SK-N-SH (cell line): ENCODE measurements around the gene SCT. TPM values are rescaled to one million over a fixed set of nuclear protein-coding genes. Genes with fewer than 3 reads are reported as not detected.

ENCODE experiments used
- CTCF ChIA-PET: fragments of 300-600, 350-600 bp; formaldehyde crosslinking; extraction: SDS; loops from one replicate; lab custom pipeline; 2021; lab: Yijun Ruan, JAX
- POLR2A ChIA-PET: fragments of 350-600 bp; sonication (Branson Sonifier 250); formaldehyde crosslinking; extraction: SDS; loops from one replicate; lab custom pipeline; 2020; ENCODE audit warnings: antibody characterized with exemption, inconsistent platforms; lab: Yijun Ruan, JAX
- DNase-seq: peaks from one replicate; pipeline ENCODE4 v3.0.0; 2012
- H2AFZ ChIP-seq: fragments of 200-600 bp; sonication (generic); 2 replicates; pipeline ENCODE4 v1.8.1; 2016; ENCODE audit warnings: antibody characterized with exemption, mild to moderate bottlenecking, low read depth
- H3F3A ChIP-seq: fragments of 200-600 bp; sonication (generic); replicated peaks from 2 replicates; pipeline ENCODE3; 2016; ENCODE audit warnings: antibody characterized with exemption, mild to moderate bottlenecking; ENCODE audit not compliant: insufficient read depth
- H3K27ac ChIP-seq, 2 experiments: fragments of 200-500 bp in 1 of 2; fragments of 200-600 bp in 1 of 2; sonication (Bioruptor generic) in 1 of 2; sonication (generic), shearing (Covaris generic) in 1 of 2; 2 replicates each; pipeline versions ENCODE4 v1.5.1 to v1.6.1; 2014 to 2016; ENCODE audit warnings: low read depth in 2 of 2, inconsistent platforms in 1 of 2, low read length in 1 of 2, mild to moderate bottlenecking in 1 of 2, mixed read lengths in 1 of 2
- H3K27me3 ChIP-seq: fragments of 200-600 bp; sonication (generic), shearing (Covaris generic); 2 replicates; pipeline ENCODE4 v1.6.1; 2016; ENCODE audit warnings: mixed run types; ENCODE audit not compliant: insufficient read depth
- H3K36me3 ChIP-seq, 2 experiments: fragments of 200-500 bp in 1 of 2; fragments of 200-600 bp in 1 of 2; sonication (Bioruptor generic) in 1 of 2; sonication (generic) in 1 of 2; replicated peaks in 1 of 2; 2 replicates each; pipeline versions ENCODE3 to v1.5.1; 2014 to 2016; ENCODE audit warnings: low read length in 1 of 2, mild to moderate bottlenecking in 1 of 2; ENCODE audit not compliant: insufficient read depth in 2 of 2, control insufficient read depth in 1 of 2
- H3K4me1 ChIP-seq, 2 experiments: fragments of 200-500 bp in 1 of 2; fragments of 200-600 bp in 1 of 2; sonication (Bioruptor generic) in 1 of 2; sonication (generic), shearing (Covaris generic) in 1 of 2; 2 replicates each; pipeline versions ENCODE4 v1.5.1 to v1.6.1; 2014 to 2016; ENCODE audit warnings: low read depth in 1 of 2, low read length in 1 of 2, mixed run types in 1 of 2; ENCODE audit not compliant: insufficient read depth in 2 of 2, control insufficient read depth in 1 of 2
- H3K4me2 ChIP-seq: fragments of 200-600 bp; sonication (generic), shearing (Covaris generic); 2 replicates; pipeline ENCODE4 v1.6.1; 2017; ENCODE audit warnings: mixed run types
- H3K4me3 ChIP-seq, 2 experiments: fragments of 200-500 bp in 1 of 2; fragments of 200-600 bp in 1 of 2; sonication (Bioruptor generic) in 1 of 2; sonication (generic), shearing (Covaris generic) in 1 of 2; 2 replicates each; pipeline versions ENCODE4 v1.5.1 to v1.8.1; 2014 to 2016; ENCODE audit warnings: low read depth in 2 of 2, inconsistent platforms in 1 of 2, low read length in 1 of 2, mild to moderate bottlenecking in 1 of 2, mixed read lengths in 1 of 2, moderate library complexity in 1 of 2
- H3K79me2 ChIP-seq: fragments of 200-600 bp; sonication (generic); 2 replicates; pipeline ENCODE4 v1.8.1; 2017; ENCODE audit warnings: mild to moderate bottlenecking; ENCODE audit not compliant: insufficient read depth
- H3K9ac ChIP-seq: fragments of 200-600 bp; sonication (generic); 2 replicates; pipeline ENCODE4 v1.6.1; 2017; ENCODE audit warnings: mixed run types
- H3K9me2 ChIP-seq: fragments of 200-600 bp; sonication (generic); 2 replicates; pipeline ENCODE4 v1.6.1; 2017; ENCODE audit warnings: mixed run types
- H3K9me3 ChIP-seq: fragments of 200-600 bp; sonication (generic); 2 replicates; pipeline ENCODE4 v1.6.1; 2017; ENCODE audit warnings: mixed run types, mild to moderate bottlenecking, moderate library complexity
- H4K20me1 ChIP-seq: fragments of 200-600 bp; sonication (generic); 2 replicates; pipeline ENCODE4 v1.6.1; 2017; ENCODE audit warnings: mild to moderate bottlenecking, mixed run types; ENCODE audit not compliant: insufficient read depth
- ELF1 ChIP-seq: IDR thresholded peaks from 2 replicates; pipeline ENCODE4 v1.4.0; 2012
- EZH2phosphoT487 ChIP-seq: fragments of 200-600 bp; sonication (generic); IDR thresholded peaks from 2 replicates; pipeline ENCODE4 v1.6.1; 2017; ENCODE audit warnings: low read depth, mixed run types, mild to moderate bottlenecking, antibody characterized with exemption, moderate library complexity, borderline replicate concordance
- FOXJ3 ChIP-seq: sonication (generic); formaldehyde crosslinking; IDR thresholded peaks from 2 replicates; pipeline ENCODE4 v1.5.1; 2020; ENCODE audit warnings: mild to moderate bottlenecking, missing genetic modification reagents
- FOXM1 ChIP-seq: IDR thresholded peaks from 2 replicates; pipeline ENCODE4 v1.4.0; 2012; ENCODE audit warnings: low read depth, mild to moderate bottlenecking
- GATA2 ChIP-seq: sonication (generic); formaldehyde crosslinking; IDR thresholded peaks from 2 replicates; pipeline ENCODE4 v1.5.0; 2020; ENCODE audit warnings: mild to moderate bottlenecking, missing genetic modification reagents
- JUND ChIP-seq: IDR thresholded peaks from 2 replicates; pipeline ENCODE4 v1.4.0; 2012
- NRF1 ChIP-seq: IDR thresholded peaks from 2 replicates; pipeline ENCODE4 v1.6.1; 2012; ENCODE audit warnings: low read depth, mild to moderate bottlenecking, low read length
- RFX5 ChIP-seq: IDR thresholded peaks from 2 replicates; pipeline ENCODE4 v1.6.1; 2012; ENCODE audit warnings: mild to moderate bottlenecking, improper control_type of control experiment, low read length
- RXRA ChIP-seq: IDR thresholded peaks from 2 replicates; pipeline ENCODE4 v1.4.0; 2012; ENCODE audit warnings: low read depth, mild to moderate bottlenecking, borderline replicate concordance
- SMC3 ChIP-seq: IDR thresholded peaks from 2 replicates; pipeline ENCODE4 v1.6.1; 2012; ENCODE audit warnings: low read depth, low read length, improper control_type of control experiment
- TAF1 ChIP-seq: IDR thresholded peaks from 2 replicates; pipeline ENCODE4 v1.6.1; 2012; ENCODE audit warnings: low read depth, mild to moderate bottlenecking, low read length, moderate library complexity, borderline replicate concordance
- USF1 ChIP-seq: IDR thresholded peaks from 2 replicates; pipeline ENCODE4 v1.4.0; 2012; ENCODE audit warnings: low read depth, borderline replicate concordance
- WGBS: methylation state at CpG from one replicate; pipeline ENCODE4 v1.1.6; 2017; ENCODE audit warnings: low lambda C conversion rate; 5-methylcytosine and 5-hydroxymethylcytosine counted together
- polyA plus RNA-seq, 3 experiments: library from polyadenylated mRNA; depleted of rRNA; stranded (reverse); fragments of >200 nt; gene quantifications; 2 replicates each; pipeline ENCODE4 v1.2.3, GENCODE V29; 2012
- TF ChIP-seq, protein P1 (sequence below): IDR thresholded peaks from 2 replicates; pipeline ENCODE4 v1.4.0; 2012; ENCODE audit warnings: low read depth, borderline replicate concordance
- TF ChIP-seq, protein P2 (sequence below): fragments of 200-600 bp; sonication (generic); IDR thresholded peaks from 2 replicates; pipeline ENCODE4 v1.6.1; 2017; ENCODE audit warnings: antibody characterized with exemption, mild to moderate bottlenecking, moderate library complexity

Gene SCT
- polyA plus RNA-seq, 1 of the 3 experiments (the other 2 are of a cell fraction): not detected

- no peaks in the 10 kb centered on the region for H4K20me1 ChIP-seq
Measured at GRCh38 chr11:624705-625635, 2.0 kb downstream of the SCT start, which contains the start of gene CDHR5. Gene CDHR5, minus strand, starts transcription at chr11:624955. Its CDS starts 53 bp downstream, at chr11:624902.

DNA sequence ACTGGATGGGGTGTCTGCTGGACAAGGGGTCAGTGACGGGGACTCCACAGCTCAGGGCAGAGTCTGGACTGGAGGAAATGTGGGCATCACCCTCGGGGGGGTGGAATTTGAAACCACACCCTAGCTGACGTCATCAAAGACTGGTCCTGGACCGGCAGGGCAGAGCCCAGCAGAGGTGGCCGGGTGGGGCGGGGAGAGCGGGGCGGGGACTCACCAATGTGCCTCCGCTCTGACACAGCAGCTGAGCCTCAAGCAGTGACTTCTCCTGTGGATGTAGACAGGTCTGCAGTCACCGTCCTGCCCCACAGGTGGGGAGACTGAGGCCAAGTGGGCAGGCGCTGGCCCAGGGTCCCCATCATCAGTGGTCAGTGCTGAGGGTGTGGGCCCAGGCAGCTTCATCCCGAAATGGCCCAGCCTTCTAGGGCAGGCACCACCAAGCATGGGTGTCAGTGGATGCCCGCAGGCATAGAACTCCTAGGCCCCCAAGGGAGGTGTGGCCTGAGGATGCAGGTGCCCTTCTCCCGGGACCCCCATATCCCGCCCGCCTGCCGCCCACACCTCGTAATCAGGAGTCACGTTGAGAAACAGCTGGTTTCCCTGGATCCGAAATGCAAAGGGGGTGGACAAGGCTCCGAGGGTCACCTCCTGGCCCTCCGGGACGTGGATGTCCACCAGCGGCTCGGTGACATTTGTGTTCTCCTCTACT is 2.8 kb downstream of the SCT start:
- 71% methylated on average over 4 of the region's 25 CpGs for WGBS
- Histone ChIP-seq H3K27me3 (no peaks in the 10 kb centered on the region), H3K9me2 (no peaks in the 10 kb centered on the region), H3K36me3 (no peaks in the 10 kb centered on the region), H3K27ac (no peak overlapping the region), H3K9me3 (no peaks in the 10 kb centered on the region), H3K4me1 (no peaks in the 10 kb centered on the region), H2AFZ (no peak overlapping the region), H3K4me3 (no peak overlapping the region), H3K9ac (no peak overlapping the region), H3F3A (peaks cover 13% of the 10 kb centered on the region), H3K4me2 (no peak overlapping the region), H4K20me1 (no peaks in the 10 kb centered on the region), H3K79me2 (no peaks in the 10 kb centered on the region)
- ChIA-PET CTCF (interaction anchor here (1.0 kb wide), 1 partner anchor 38 kb away, joined by 3 read pairs; no protein-coding TSS in a partner anchor), POLR2A (no interaction called here)
- TF ChIP-seq RXRA (no peak), TAF1 (no peak), GATA2 (no peak), JUND (no peak), USF1 (no peak), NRF1 (no peak)
- TF ChIP-seq, protein P1, sequence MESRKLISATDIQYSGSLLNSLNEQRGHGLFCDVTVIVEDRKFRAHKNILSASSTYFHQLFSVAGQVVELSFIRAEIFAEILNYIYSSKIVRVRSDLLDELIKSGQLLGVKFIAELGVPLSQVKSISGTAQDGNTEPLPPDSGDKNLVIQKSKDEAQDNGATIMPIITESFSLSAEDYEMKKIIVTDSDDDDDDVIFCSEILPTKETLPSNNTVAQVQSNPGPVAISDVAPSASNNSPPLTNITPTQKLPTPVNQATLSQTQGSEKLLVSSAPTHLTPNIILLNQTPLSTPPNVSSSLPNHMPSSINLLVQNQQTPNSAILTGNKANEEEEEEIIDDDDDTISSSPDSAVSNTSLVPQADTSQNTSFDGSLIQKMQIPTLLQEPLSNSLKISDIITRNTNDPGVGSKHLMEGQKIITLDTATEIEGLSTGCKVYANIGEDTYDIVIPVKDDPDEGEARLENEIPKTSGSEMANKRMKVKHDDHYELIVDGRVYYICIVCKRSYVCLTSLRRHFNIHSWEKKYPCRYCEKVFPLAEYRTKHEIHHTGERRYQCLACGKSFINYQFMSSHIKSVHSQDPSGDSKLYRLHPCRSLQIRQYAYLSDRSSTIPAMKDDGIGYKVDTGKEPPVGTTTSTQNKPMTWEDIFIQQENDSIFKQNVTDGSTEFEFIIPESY: no peak
- TF ChIP-seq, all 33 proteins: peak for 0
- no peak for DNase-seq

More at GRCh38 chr11:624705-625635, 2.0 kb downstream of the SCT start, which contains the start of gene CDHR5:
- Histone ChIP-seq H3K79me2 (no peaks in the 10 kb centered on the region), H3K9me3 (no peaks in the 10 kb centered on the region), H2AFZ (no peak within 1 kb of the TSS), H3K4me1 (no peaks in the 10 kb centered on the region), H3K4me3 (no peak within 1 kb of the TSS), H3K9me2 (no peaks in the 10 kb centered on the region), H3F3A (peaks cover 15% of the 10 kb centered on the region), H3K27ac (no peak within 1 kb of the TSS), H3K36me3 (peaks cover 0 to 4% of the 10 kb centered on the region in 2 experiments), H3K4me2 (no peak within 1 kb of the TSS), H3K27me3 (no peaks in the 10 kb centered on the region), H3K9ac (no peak within 1 kb of the TSS)
- DNase-seq: no peak
- CTCF ChIA-PET: interaction anchor here (1.0 kb wide), 1 partner anchor 37 kb away, joined by 3 read pairs; no protein-coding TSS in a partner anchor
- TF ChIP-seq, protein P2, sequence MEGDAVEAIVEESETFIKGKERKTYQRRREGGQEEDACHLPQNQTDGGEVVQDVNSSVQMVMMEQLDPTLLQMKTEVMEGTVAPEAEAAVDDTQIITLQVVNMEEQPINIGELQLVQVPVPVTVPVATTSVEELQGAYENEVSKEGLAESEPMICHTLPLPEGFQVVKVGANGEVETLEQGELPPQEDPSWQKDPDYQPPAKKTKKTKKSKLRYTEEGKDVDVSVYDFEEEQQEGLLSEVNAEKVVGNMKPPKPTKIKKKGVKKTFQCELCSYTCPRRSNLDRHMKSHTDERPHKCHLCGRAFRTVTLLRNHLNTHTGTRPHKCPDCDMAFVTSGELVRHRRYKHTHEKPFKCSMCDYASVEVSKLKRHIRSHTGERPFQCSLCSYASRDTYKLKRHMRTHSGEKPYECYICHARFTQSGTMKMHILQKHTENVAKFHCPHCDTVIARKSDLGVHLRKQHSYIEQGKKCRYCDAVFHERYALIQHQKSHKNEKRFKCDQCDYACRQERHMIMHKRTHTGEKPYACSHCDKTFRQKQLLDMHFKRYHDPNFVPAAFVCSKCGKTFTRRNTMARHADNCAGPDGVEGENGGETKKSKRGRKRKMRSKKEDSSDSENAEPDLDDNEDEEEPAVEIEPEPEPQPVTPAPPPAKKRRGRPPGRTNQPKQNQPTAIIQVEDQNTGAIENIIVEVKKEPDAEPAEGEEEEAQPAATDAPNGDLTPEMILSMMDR: no peak
- no peak for TF ChIP-seq SMC3
- TF ChIP-seq RFX5: no peak
- no peak for TF ChIP-seq ELF1
- no peak for TF ChIP-seq FOXM1
- TF ChIP-seq USF1: no peak
- TF ChIP-seq EZH2phosphoT487: no peak
- TF ChIP-seq FOXJ3 (CRISPR knock-in tag): no peak
- 90% methylated on average over 23 of the region's 33 CpGs for WGBS
- POLR2A ChIA-PET: no interaction called here
